Heart right ventricle (tissue), 16 donors: ENCODE results near the gene ZNF154. TPM values are rescaled to one million over a fixed set of nuclear protein-coding genes. Genes with fewer than 3 reads are reported as not detected.

Experiments
- ATAC-seq, 8 donors: fragments of 200-7000 bp; cut with Tn5 transposase; one replicate each; pipeline ENCODE4 v1.9.1; 2020; ENCODE audit warnings: mild to moderate bottlenecking in 8 of 8, moderate library complexity in 8 of 8, moderate number of reproducible peaks in 1 of 8
- DNase-seq, 2 donors: peaks; one replicate each; pipeline ENCODE4 v3.0.0-alpha.2; 2020
- H3K27ac ChIP-seq, 10 donors: fragments of 200-600 bp; sonication (generic) in 2 of 10; one replicate each; pipeline versions ENCODE4 v1.5.0 to v1.8.0; 2020 to 2022; ENCODE audit warnings: mild to moderate bottlenecking in 3 of 10
- H3K27me3 ChIP-seq, 7 donors: fragments of 200-600 bp; one replicate each; pipeline ENCODE4 v1.8.0; 2021 to 2022; ENCODE audit warnings: mild to moderate bottlenecking in 2 of 7
- H3K36me3 ChIP-seq, 9 donors: fragments of 200-600 bp; sonication (generic) in 1 of 9; one replicate each; pipeline versions ENCODE4 v1.5.0 to v1.8.0; 2020 to 2022; ENCODE audit warnings: mild to moderate bottlenecking in 2 of 9
- H3K4me1 ChIP-seq, 9 donors: fragments of 200-600 bp; sonication (generic) in 1 of 9; one replicate each; pipeline versions ENCODE4 v1.5.0 to v1.8.0; 2020 to 2022; ENCODE audit warnings: mild to moderate bottlenecking in 4 of 9
- H3K4me3 ChIP-seq, 10 donors: fragments of 200-600 bp; sonication (generic) in 2 of 10; one replicate each; pipeline versions ENCODE4 v1.5.0 to v1.8.0; 2020 to 2022; ENCODE audit warnings: mild to moderate bottlenecking in 7 of 10, moderate library complexity in 2 of 10
- H3K9me3 ChIP-seq, 11 donors: fragments of 200-600 bp in 10 of 11; sonication (generic) in 2 of 11; one replicate each; pipeline versions ENCODE4 v1.5.0 to v1.8.0; 2013 to 2022; ENCODE audit warnings: mild to moderate bottlenecking in 2 of 11, control low read depth in 1 of 11, moderate library complexity in 1 of 11
- WGBS, 2 donors: extraction: QIAGEN DNeasy Blood & Tissue Kit; methylation state at CpG; one replicate each; pipeline ENCODE4 v1.1.7; 2013; ENCODE audit warnings: inconsistent platforms in 1 of 2; 5-methylcytosine and 5-hydroxymethylcytosine counted together
- intact Hi-C, 10 donors: fragments of 100-400 bp; cut with DNase I; formaldehyde crosslinking; loops; one replicate each; pipeline versions ENCODE4 v1.11.1 to v1.14.2; 2022
- polyA plus RNA-seq, 2 donors: library from polyadenylated mRNA; stranded (reverse); fragments of 200-250 nt; gene quantifications; one replicate each; pipeline ENCODE4 v1.2.3, GENCODE V29; 2013
- total RNA-seq, 10 donors: library from RNA; stranded (reverse); fragmentation: NEBNext Ultra II Directional in 3 of 10; extraction: Animal tissue kit (Norgen Biotek cat#: 25700) in 3 of 10; gene quantifications; one replicate each; pipeline versions ENCODE4 v1.2.1 to v1.2.4, GENCODE V29; 2021 to 2023
- TF ChIP-seq, protein P1 (sequence below), 9 donors: fragments of 200-600 bp; sonication (generic) in 2 of 9; IDR thresholded peaks; one replicate each; pipeline versions ENCODE4 v1.5.0 to v1.8.0; 2021 to 2022; ENCODE audit warnings: antibody characterized with exemption in 9 of 9, mild to moderate bottlenecking in 5 of 9, moderate library complexity in 1 of 9
- donor health status: Arrhythmogenic right ventricular cardiomyopathy.
- donor health status: ischemic (EF 13 %, LVEDD 7.1; RV severe dilation, severe dysfunction).
- donor health status: healthy with polysubstance abuse.
- donor health status: DM: no; HTN: yes; CAD: no.
- donor health status: DM: no; HTN: no; CAD: no.
- donor health status: ischemic (EF 25% LVEDD 6.9; RV normal size, moderate dysfunction).
- donor health status: ischemic (EF 25% LVEDD 5.7; RV mildly dilated, moderate dysfunction).
- donor health status: healthy.
- donor health status: DM: yes; HTN: yes; CAD: no.
- donor health status: Ischemic cardiomyopathy.
- donor health status: ischemic (EF 35%, LVEDD 5.7; RV mildly dilated, moderate dysfunction).
- donor health status: nonischemic (EF 11% LVEDD 7.7; RV severe dilation, severe dysfunction).
- donor health status: DM: yes; HTN: yes; CAD: no.
- donor health status: PGD.
- donor health status: ischemic (EF 29% LVEDD 5.4; RV normal size, mild dysfunction).
- donor health status: nonischemic (EF 23%, LVEDD 6.1; RV moderate dilation, normal function).

ZNF154 gene
- total and polyA plus RNA-seq, 12 donors: 1.2 to 6.4 (median 4.4) TPM

GRCh38 chr19:57648331-57649003 is 60.5 kb downstream of the ZNF154 start:
- WGBS, 2 donors: 59 to 62% methylated on average over 6 of the region's 6 CpGs

More at GRCh38 chr19:57648331-57649003, 60.5 kb downstream of the ZNF154 start:
- no peak for ATAC-seq
- DNase-seq: no peak
- H3K4me1 ChIP-seq: peaks cover 0 to 15% (median 0%) of the 10 kb centered on the region in 9 donors
- intact Hi-C loops: no loop called here
- H3K9me3 ChIP-seq: peaks cover 0 to 52% (median 4%) of the 10 kb centered on the region in 11 donors
- H3K4me3 ChIP-seq: no peak overlapping the region
- TF ChIP-seq, protein P1, sequence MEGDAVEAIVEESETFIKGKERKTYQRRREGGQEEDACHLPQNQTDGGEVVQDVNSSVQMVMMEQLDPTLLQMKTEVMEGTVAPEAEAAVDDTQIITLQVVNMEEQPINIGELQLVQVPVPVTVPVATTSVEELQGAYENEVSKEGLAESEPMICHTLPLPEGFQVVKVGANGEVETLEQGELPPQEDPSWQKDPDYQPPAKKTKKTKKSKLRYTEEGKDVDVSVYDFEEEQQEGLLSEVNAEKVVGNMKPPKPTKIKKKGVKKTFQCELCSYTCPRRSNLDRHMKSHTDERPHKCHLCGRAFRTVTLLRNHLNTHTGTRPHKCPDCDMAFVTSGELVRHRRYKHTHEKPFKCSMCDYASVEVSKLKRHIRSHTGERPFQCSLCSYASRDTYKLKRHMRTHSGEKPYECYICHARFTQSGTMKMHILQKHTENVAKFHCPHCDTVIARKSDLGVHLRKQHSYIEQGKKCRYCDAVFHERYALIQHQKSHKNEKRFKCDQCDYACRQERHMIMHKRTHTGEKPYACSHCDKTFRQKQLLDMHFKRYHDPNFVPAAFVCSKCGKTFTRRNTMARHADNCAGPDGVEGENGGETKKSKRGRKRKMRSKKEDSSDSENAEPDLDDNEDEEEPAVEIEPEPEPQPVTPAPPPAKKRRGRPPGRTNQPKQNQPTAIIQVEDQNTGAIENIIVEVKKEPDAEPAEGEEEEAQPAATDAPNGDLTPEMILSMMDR (IDR thresholded peaks at IDR 0.05): no peak
- H3K27ac ChIP-seq: no peak overlapping the region
- peaks cover 0 to 12% (median 0%) of the 10 kb centered on the region in 9 donors for H3K36me3 ChIP-seq
- no peaks in the 10 kb centered on the region for H3K27me3 ChIP-seq

Other genes starting within 250 kb of the ZNF154 start
- 10 to 100 TPM; 18.6 to 27.4 (median 23.2) TPM for gene ZNF772, start 231.6 kb downstream of the ZNF154 start, total RNA-seq
- 1 to 10 TPM; 2.4 to 2.7 TPM for gene ZNF772, start 231.6 kb downstream of the ZNF154 start, polyA plus RNA-seq
- gene ZNF419, start 221.5 kb downstream of the ZNF154 start, total RNA-seq: 1 to 10 TPM; 5.4 to 9.1 (median 7.8) TPM
- 1 to 10 TPM; 5.0 to 9.2 TPM for gene ZNF419, start 221.5 kb downstream of the ZNF154 start, polyA plus RNA-seq
- 1 to 10 TPM; 3.1 to 6.4 (median 5.0) TPM for gene ZNF773, start 209.3 kb downstream of the ZNF154 start, total RNA-seq
- 1 to 10 TPM; 2.4 to 3.2 TPM for gene ZNF773, start 209.3 kb downstream of the ZNF154 start, polyA plus RNA-seq
- gene ZNF549, start 181.8 kb downstream of the ZNF154 start, total RNA-seq: 1 to 10 TPM; 3.0 to 5.1 (median 3.8) TPM
- gene ZNF549, start 181.8 kb downstream of the ZNF154 start, polyA plus RNA-seq: 1 to 10 TPM; 2.1 to 2.9 TPM
- 1 to 10 TPM; 4.6 to 9.7 (median 7.5) TPM for gene ZNF550, start 149.3 kb downstream of the ZNF154 start, total RNA-seq
- gene ZNF550, start 149.3 kb downstream of the ZNF154 start, polyA plus RNA-seq: 1 to 10 TPM; 3.3 to 6.7 TPM
- gene ZNF416, start 130.3 kb downstream of the ZNF154 start, total RNA-seq: 1 to 10 TPM; 2.9 to 6.5 (median 4.6) TPM
- gene ZNF416, start 130.3 kb downstream of the ZNF154 start, polyA plus RNA-seq: 1 to 10 TPM; 1.7 to 3.0 TPM
- gene ZIK1, start 125.1 kb downstream of the ZNF154 start, total RNA-seq: 1 to 10 TPM; 2.7 to 5.4 (median 4.5) TPM
- 1 to 10 TPM; 1.2 to 3.7 TPM for gene ZIK1, start 125.1 kb downstream of the ZNF154 start, polyA plus RNA-seq
- gene ZNF530, start 109.3 kb downstream of the ZNF154 start, total RNA-seq: 1 to 10 TPM; 3.2 to 5.6 (median 4.4) TPM
- gene ZNF530, start 109.3 kb downstream of the ZNF154 start, polyA plus RNA-seq: 1 to 10 TPM; 4.7 to 5.8 TPM
- 10 to 100 TPM in 8 of 10 donors, 1 to 10 TPM in 2; 9.5 to 18.0 (median 12.7) TPM for gene ZNF134, start 95.0 kb downstream of the ZNF154 start, total RNA-seq
- gene ZNF134, start 95.0 kb downstream of the ZNF154 start, polyA plus RNA-seq: 1 to 10 TPM; 5.4 to 6.2 TPM
- 10 to 100 TPM in 6 of 10 donors, 1 to 10 TPM in 4; 9.2 to 14.1 (median 10.4) TPM for gene ZNF211, start 76.0 kb downstream of the ZNF154 start, total RNA-seq
- gene ZNF211, start 76.0 kb downstream of the ZNF154 start, polyA plus RNA-seq: 10 to 100 TPM in 1 of 2 donors, 1 to 10 TPM in 1; 5.7 to 26.6 TPM
- under 1 TPM in 5 of 10 donors, not detected in 5; 0.10 to 0.57 (median 0.19) TPM for gene ZSCAN4, start 40.3 kb downstream of the ZNF154 start, total RNA-seq
- gene ZSCAN4, start 40.3 kb downstream of the ZNF154 start, polyA plus RNA-seq: under 1 TPM; 0.03 to 0.29 TPM
- 1 to 10 TPM; 3.3 to 5.5 (median 4.1) TPM for gene ZNF551, start 27.2 kb downstream of the ZNF154 start, total RNA-seq
- gene ZNF551, start 27.2 kb downstream of the ZNF154 start, polyA plus RNA-seq: 1 to 10 TPM; 1.8 to 1.9 TPM
- gene ZNF671, start 18.4 kb upstream of the ZNF154 start, total RNA-seq: 10 to 100 TPM in 1 of 10 donors, 1 to 10 TPM in 9; 5.8 to 10.4 (median 7.7) TPM
- 1 to 10 TPM; 3.9 to 6.8 TPM for gene ZNF671, start 18.4 kb upstream of the ZNF154 start, polyA plus RNA-seq
- 10 to 100 TPM in 9 of 10 donors, 1 to 10 TPM in 1; 9.5 to 18.0 (median 13.4) TPM for gene ZNF776, start 37.6 kb upstream of the ZNF154 start, total RNA-seq
- 1 to 10 TPM; 4.1 to 6.5 TPM for gene ZNF776, start 37.6 kb upstream of the ZNF154 start, polyA plus RNA-seq
- 10 to 100 TPM in 6 of 10 donors, 1 to 10 TPM in 4; 7.6 to 14.4 (median 11.0) TPM for gene ZNF586, start 60.5 kb upstream of the ZNF154 start, total RNA-seq
- gene ZNF586, start 60.5 kb upstream of the ZNF154 start, polyA plus RNA-seq: 1 to 10 TPM; 6.7 to 8.8 TPM
- 1 to 10 TPM; 1.9 to 6.6 (median 2.7) TPM for gene ZNF552, start 105.7 kb upstream of the ZNF154 start, total RNA-seq
- gene ZNF552, start 105.7 kb upstream of the ZNF154 start, polyA plus RNA-seq: 1 to 10 TPM; 1.5 to 3.9 TPM
- gene ZNF587B, start 121.1 kb upstream of the ZNF154 start, total RNA-seq: 1 to 10 TPM; 5.3 to 8.1 (median 7.1) TPM
- gene ZNF587B, start 121.1 kb upstream of the ZNF154 start, polyA plus RNA-seq: 1 to 10 TPM; 1.3 to 7.5 TPM
- 10 to 100 TPM; 16.0 to 24.8 (median 20.0) TPM for gene ZNF587, start 140.7 kb upstream of the ZNF154 start, total RNA-seq
- 10 to 100 TPM in 1 of 2 donors, 1 to 10 TPM in 1; 4.2 to 39.1 TPM for gene ZNF587, start 140.7 kb upstream of the ZNF154 start, polyA plus RNA-seq
- gene ZNF814, start 179.8 kb upstream of the ZNF154 start, total RNA-seq: 10 to 100 TPM in 9 of 10 donors, 1 to 10 TPM in 1; 6.2 to 14.8 (median 12.6) TPM
- gene ZNF814, start 179.8 kb upstream of the ZNF154 start, polyA plus RNA-seq: 10 to 100 TPM in 1 of 2 donors, 1 to 10 TPM in 1; 8.7 to 26.1 TPM
- gene ZNF417, start 207.4 kb upstream of the ZNF154 start, total RNA-seq: 10 to 100 TPM in 5 of 10 donors, 1 to 10 TPM in 5; 6.5 to 14.0 (median 9.9) TPM
- gene ZNF417, start 207.4 kb upstream of the ZNF154 start, polyA plus RNA-seq: 1 to 10 TPM; 1.8 to 5.8 TPM
- gene ZNF418, start 226.2 kb upstream of the ZNF154 start, total RNA-seq: 10 to 100 TPM in 9 of 10 donors, 1 to 10 TPM in 1; 8.7 to 16.5 (median 12.0) TPM
- gene ZNF418, start 226.2 kb upstream of the ZNF154 start, polyA plus RNA-seq: 10 to 100 TPM in 1 of 2 donors, 1 to 10 TPM in 1; 3.2 to 10.2 TPM
- 10 to 100 TPM in 6 of 10 donors, 1 to 10 TPM in 4; 7.5 to 14.9 (median 11.4) TPM for gene ZNF256, start 238.5 kb upstream of the ZNF154 start, total RNA-seq
- 1 to 10 TPM; 4.9 to 6.3 TPM for gene ZNF256, start 238.5 kb upstream of the ZNF154 start, polyA plus RNA-seq